Activated CD8-positive, alpha-beta T cell treated with anti-CD3 and anti-CD28 coated beads, Interleukin-2, amount 10 ng/mL, durations not matched to agents 7 days and 5 days (primary cell): ENCODE results near the gene TBCCD1. TPM values are rescaled to one million over a fixed set of nuclear protein-coding genes. Genes with fewer than 3 reads are reported as not detected.

Experiments used
- ATAC-seq: fragments of 150-1000 bp; cut with Tn5 transposase; one replicate; pipeline ENCODE4 v1.10.0; 2021; ENCODE audit warnings: moderate library complexity
- CTCF ChIA-PET: fragments of 350-600 bp; sonication (Branson Sonifier 250); formaldehyde crosslinking; loops from one replicate; lab custom pipeline; 2021; ENCODE audit warnings: antibody characterized with exemption; lab: Charles Lee
- POLR2A ChIA-PET: fragments of 350-600 bp; sonication (Branson Sonifier 250); formaldehyde crosslinking; loops from one replicate; lab custom pipeline; 2021; ENCODE audit warnings: antibody characterized with exemption; lab: Charles Lee
- DNase-seq: peaks from one replicate; pipeline ENCODE4 v3.0.0-alpha.2; 2020
- H3K27ac Mint-ChIP-seq: one replicate; pipeline ENCODE4 v1.8.0; 2021; ENCODE audit warnings: mild to moderate bottlenecking, mixed read lengths
- H3K27me3 Mint-ChIP-seq: one replicate; pipeline ENCODE4 v1.8.0; 2021; ENCODE audit warnings: low read depth, mixed read lengths
- H3K36me3 Mint-ChIP-seq: one replicate; pipeline ENCODE4 v1.8.0; 2021; ENCODE audit warnings: low read depth, mixed read lengths
- H3K4me1 Mint-ChIP-seq: one replicate; pipeline ENCODE4 v1.8.0; 2021; ENCODE audit warnings: low read depth, mixed read lengths
- H3K4me3 Mint-ChIP-seq: one replicate; pipeline ENCODE4 v1.8.0; 2021; ENCODE audit warnings: mild to moderate bottlenecking, mixed read lengths
- H3K9me3 Mint-ChIP-seq: one replicate; pipeline ENCODE4 v1.8.0; 2022; ENCODE audit warnings: mixed read lengths; ENCODE audit not compliant: insufficient read depth
- total RNA-seq, 2 experiments: library from RNA; stranded (reverse); gene quantifications; one replicate each; pipeline ENCODE4 v1.2.3, GENCODE V29; 2021

Gene TBCCD1
- total RNA-seq, 2 experiments from 2014 or later, result 19.4 to 20.1 TPM

DNA sequence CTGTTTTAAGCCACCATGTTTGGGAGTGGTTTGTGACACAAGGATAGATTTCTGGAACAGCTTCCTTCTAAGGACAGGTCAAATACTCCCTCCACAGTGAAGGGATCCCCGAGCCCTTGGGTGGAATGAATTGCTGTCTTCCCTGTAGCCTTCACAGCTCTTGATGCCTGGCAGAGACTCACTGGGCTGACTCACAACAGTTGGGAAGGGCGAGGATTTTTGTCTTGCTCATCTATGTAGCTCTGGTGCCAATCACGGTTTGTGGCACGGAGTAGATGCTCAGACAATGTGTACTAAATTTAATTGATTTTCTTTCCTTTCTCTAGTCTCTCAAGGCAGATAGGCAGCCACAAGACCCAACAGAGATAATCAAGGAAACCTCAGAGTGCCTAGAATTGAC lies 49.9 kb downstream of the TBCCD1 start:
- Mint-ChIP-seq H3K27ac (no peak overlapping the region), H3K36me3 (no peaks in the 10 kb centered on the region), H3K27me3 (peaks cover 14% of the 10 kb centered on the region), H3K9me3 (no peaks in the 10 kb centered on the region), H3K4me1 (peaks cover 54% of the 10 kb centered on the region), H3K4me3 (no peak overlapping the region)
- POLR2A ChIA-PET, result interaction anchor here (0.6 kb wide), 1 partner anchor 843 kb away, joined by 3 read pairs; no protein-coding TSS in a partner anchor
- ATAC-seq (no peak), DNase-seq (no peak)
- CTCF ChIA-PET, result interaction anchor here (0.7 to 5.3 kb wide), 6 partner anchors 11 to 100 kb away, joined by 3 to 44 read pairs (median 3); no protein-coding TSS in a partner anchor

DNA sequence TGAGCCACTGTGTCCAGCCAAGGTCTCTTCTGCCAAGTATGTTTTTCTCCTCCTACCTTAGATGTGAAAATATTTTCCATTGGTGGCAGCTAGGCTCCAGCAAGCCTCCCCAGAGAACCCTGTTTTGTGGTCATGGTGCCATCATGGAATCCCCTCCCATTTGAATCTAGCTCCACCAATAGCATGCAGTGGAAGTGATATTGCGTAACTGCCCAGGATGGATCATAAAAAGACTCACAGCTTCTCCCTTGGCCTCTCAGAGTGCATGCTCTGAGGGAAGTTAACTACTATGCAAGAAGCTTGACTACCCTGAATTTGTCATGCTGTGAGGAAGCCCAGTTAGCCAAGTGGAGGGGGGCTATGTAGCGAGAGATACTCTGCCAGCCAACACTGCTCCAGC lies 50.5 kb downstream of the TBCCD1 start:
- no peak overlapping the region for H3K4me3 Mint-ChIP-seq
- POLR2A ChIA-PET, result interaction anchor here (0.6 kb wide), 1 partner anchor 844 kb away, joined by 3 read pairs; no protein-coding TSS in a partner anchor

DNA sequence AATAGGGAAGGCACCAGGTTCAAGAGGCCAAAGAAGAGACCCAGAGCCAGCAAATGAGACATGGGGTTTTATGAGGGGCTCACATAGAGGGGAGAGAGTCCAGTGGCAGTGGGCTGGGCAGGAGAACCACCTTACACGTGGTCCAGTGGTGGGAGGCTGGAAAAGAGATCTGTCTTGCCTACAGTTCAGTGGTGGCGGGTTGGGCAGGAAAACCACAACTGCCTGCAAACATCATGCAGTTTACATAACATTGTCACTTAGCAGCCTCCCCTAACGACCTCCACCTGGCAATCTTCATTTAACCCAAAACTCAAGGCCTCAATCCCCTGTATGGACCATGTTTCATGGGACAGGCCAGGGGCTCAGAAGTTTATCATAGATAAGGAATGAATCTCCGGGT lies 52.0 kb downstream of the TBCCD1 start:
- H3K9me3 Mint-ChIP-seq, result no peaks in the 10 kb centered on the region
- H3K4me3 Mint-ChIP-seq, result no peak overlapping the region
- CTCF ChIA-PET, result no interaction called here
- DNase-seq (peak; percentile 63), ATAC-seq (peak; percentile 43)
- H3K27me3 Mint-ChIP-seq, result peaks cover 18% of the 10 kb centered on the region
- POLR2A ChIA-PET, result no interaction called here
- no peaks in the 10 kb centered on the region for H3K36me3 Mint-ChIP-seq
- peaks cover 38% of the 10 kb centered on the region for H3K4me1 Mint-ChIP-seq
- no peak overlapping the region for H3K27ac Mint-ChIP-seq

More for the DNA sequence above, 50.5 kb downstream of the TBCCD1 start:
- DNase-seq (no peak), ATAC-seq (no peak)
- peaks cover 18% of the 10 kb centered on the region for H3K27me3 Mint-ChIP-seq
- no peaks in the 10 kb centered on the region for H3K9me3 Mint-ChIP-seq
- H3K36me3 Mint-ChIP-seq, result no peaks in the 10 kb centered on the region
- no peak overlapping the region for H3K27ac Mint-ChIP-seq
- CTCF ChIA-PET, result interaction anchor here (0.7 to 5.3 kb wide), 4 partner anchors 19 to 101 kb away, joined by 3 to 44 read pairs (median 3); no protein-coding TSS in a partner anchor
- H3K4me1 Mint-ChIP-seq, result peaks cover 50% of the 10 kb centered on the region

DNA sequence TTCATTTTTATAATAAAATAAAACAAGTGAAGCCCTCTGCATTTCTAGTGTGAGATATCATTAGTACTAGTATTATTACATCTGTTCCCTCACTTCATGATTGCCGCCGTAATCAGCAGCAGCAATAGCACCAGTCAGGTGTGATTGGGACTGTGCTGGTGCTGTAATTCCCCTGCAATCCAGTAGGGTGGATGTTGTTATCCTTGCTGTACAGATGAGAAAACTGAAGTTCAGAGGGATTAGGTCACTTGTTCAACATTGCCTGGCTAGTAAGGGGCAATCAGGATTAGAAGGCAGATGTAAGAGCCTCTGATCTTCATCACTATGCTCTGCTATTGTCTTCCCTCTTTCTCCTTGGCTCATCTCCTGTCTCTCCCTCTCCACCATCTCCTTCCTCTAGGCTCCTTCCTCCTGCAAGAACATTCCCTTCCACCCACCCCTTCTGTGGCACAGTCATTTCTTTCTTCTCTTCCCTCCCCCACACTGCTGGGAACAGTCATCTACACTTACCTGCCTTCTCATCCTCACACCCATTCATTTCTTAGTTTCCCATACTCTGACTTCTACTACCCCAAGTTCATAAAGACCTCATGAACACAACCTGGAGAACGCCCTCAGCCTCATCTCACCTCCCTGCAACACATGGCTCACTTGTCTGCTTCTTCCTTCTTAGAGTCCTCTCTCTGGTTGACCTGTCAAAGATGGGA lies 52.7 kb downstream of the TBCCD1 start:
- no peaks in the 10 kb centered on the region for H3K36me3 Mint-ChIP-seq
- H3K27ac Mint-ChIP-seq, result no peak overlapping the region

DNA sequence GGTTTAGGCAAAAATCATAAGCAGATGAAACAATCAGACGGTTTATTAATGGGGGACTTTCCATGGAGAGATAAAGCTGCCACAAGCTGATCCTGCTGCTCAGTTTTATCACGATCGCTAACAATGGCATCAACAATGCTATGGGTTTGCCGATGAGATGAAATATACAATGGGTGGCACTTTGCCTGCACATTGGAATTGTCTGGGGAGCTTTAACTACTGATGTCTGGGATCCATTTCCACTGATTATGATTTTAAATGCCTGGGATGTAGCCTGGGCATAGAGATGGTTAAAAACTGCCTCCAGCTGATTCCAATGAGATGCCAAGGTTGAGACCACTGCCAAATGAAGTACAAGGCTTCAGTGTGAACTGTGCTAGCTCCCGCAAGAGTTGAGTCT lies 53.8 kb downstream of the TBCCD1 start:
- no peak for DNase-seq
- ATAC-seq, result no peak
- POLR2A ChIA-PET, result no interaction called here
- no peaks in the 10 kb centered on the region for H3K36me3 Mint-ChIP-seq
- H3K9me3 Mint-ChIP-seq, result no peaks in the 10 kb centered on the region
- CTCF ChIA-PET, result interaction anchor here (1.1 to 1.8 kb wide), 2 partner anchors 8 to 27 kb away, joined by 4 to 9 read pairs; no protein-coding TSS in a partner anchor
- peaks cover 25% of the 10 kb centered on the region for H3K4me1 Mint-ChIP-seq
- no peak overlapping the region for H3K4me3 Mint-ChIP-seq
- H3K27me3 Mint-ChIP-seq, result peaks cover 18% of the 10 kb centered on the region
- H3K27ac Mint-ChIP-seq, result no peak overlapping the region

More for the DNA sequence above, 52.7 kb downstream of the TBCCD1 start:
- CTCF ChIA-PET, result interaction anchor here (1.8 kb wide), 1 partner anchor 26 kb away, joined by 9 read pairs; no protein-coding TSS in a partner anchor
- Mint-ChIP-seq H3K4me1 (peaks cover 36% of the 10 kb centered on the region), H3K27me3 (peaks cover 18% of the 10 kb centered on the region), H3K9me3 (no peaks in the 10 kb centered on the region), H3K4me3 (no peak overlapping the region)
- POLR2A ChIA-PET, result no interaction called here
- DNase-seq, result no peak
- ATAC-seq, result peak; percentile 5

DNA sequence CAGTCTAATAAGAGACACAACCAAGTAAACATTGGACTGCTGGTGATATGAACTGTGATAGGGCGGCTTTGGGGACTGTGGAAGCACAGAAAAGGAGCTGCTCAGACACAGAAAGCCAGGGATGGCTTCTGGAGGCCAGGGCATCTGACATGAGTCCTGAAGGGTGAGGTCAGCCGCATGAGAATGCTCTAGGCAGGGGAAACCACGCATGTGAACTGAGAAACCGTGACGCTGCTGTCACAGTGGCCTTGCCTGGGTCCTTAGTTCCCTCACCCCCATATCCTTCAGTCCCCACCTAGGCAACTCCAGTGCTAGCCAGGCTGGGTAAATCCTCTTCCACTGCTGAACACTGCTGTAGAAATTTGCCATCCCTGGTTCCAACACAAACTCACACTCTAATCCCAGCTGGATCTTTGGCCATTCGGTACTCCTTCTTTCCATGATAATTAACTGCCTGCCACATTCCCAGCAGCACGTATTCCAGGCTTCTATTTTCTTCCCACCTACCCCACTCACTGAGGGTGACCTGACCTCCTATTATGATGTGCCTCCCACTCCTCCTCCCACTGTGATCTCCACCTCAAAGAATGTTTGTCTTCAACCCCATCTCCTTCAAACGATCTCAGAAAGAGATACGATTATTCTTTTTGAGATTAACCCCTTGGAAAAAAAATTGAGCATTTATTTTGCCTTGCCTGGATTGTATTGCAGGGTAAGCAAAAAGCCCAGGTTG lies 54.4 kb downstream of the TBCCD1 start:
- H3K27ac Mint-ChIP-seq, result no peak overlapping the region
- CTCF ChIA-PET, result interaction anchor here (1.1 to 1.8 kb wide), 2 partner anchors 8 to 27 kb away, joined by 4 to 9 read pairs; no protein-coding TSS in a partner anchor
- no peaks in the 10 kb centered on the region for H3K9me3 Mint-ChIP-seq
- DNase-seq, result no peak
- H3K36me3 Mint-ChIP-seq, result no peaks in the 10 kb centered on the region
- peaks cover 18% of the 10 kb centered on the region for H3K27me3 Mint-ChIP-seq
- peaks cover 20% of the 10 kb centered on the region for H3K4me1 Mint-ChIP-seq
- POLR2A ChIA-PET, result no interaction called here
- no peak for ATAC-seq
- no peak overlapping the region for H3K4me3 Mint-ChIP-seq

DNA sequence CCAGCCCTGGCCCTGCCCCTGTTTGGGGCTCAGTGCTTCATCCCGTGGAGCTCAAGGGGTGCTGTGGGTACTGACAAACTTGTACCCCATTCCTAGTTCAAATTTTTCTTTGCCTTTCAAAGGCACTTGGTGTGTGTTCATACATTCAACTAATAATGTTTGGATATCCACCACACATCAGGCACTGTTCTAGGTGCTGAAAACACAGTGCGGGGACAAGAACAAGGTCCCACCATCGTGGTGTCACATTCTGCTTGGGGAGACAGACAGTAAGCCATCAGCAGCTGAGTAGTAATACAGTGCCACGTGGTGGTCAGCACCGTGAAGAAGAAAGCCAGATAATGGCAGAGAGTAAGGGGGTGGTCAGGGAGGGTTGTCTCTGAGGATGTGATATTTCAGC lies 55.4 kb downstream of the TBCCD1 start:
- H3K27me3 Mint-ChIP-seq, result peaks cover 18% of the 10 kb centered on the region
- POLR2A ChIA-PET, result no interaction called here

DNA sequence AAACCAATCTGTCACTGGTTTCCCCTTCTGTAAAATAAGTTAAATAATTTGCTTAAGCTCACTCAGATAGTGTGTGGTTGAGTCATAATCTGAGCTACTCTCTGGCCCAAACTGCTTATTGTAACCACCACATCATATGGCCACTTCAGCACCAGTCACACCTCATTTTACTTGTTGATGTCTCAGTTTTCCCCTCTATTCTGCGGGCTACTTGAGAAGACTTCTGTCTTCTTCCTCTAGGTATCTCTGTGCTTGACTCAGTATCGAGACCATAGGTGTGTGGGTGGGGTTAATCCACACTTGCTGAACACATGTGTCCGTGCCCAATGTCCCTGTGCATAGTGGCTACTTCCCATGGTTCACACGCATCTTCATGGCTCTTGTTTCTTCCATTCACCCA lies 55.9 kb downstream of the TBCCD1 start:
- no peak for DNase-seq
- H3K4me3 Mint-ChIP-seq, result no peak overlapping the region
- CTCF ChIA-PET, result no interaction called here
- no peaks in the 10 kb centered on the region for H3K9me3 Mint-ChIP-seq
- peaks cover 18% of the 10 kb centered on the region for H3K4me1 Mint-ChIP-seq
- no peaks in the 10 kb centered on the region for H3K36me3 Mint-ChIP-seq
- H3K27me3 Mint-ChIP-seq, result peaks cover 18% of the 10 kb centered on the region
- ATAC-seq, result no peak
- POLR2A ChIA-PET, result no interaction called here
- no peak overlapping the region for H3K27ac Mint-ChIP-seq

More for the DNA sequence above, 55.4 kb downstream of the TBCCD1 start:
- ATAC-seq, result no peak
- Mint-ChIP-seq H3K36me3 (no peaks in the 10 kb centered on the region), H3K4me1 (peaks cover 18% of the 10 kb centered on the region), H3K9me3 (no peaks in the 10 kb centered on the region), H3K4me3 (no peak overlapping the region), H3K27ac (no peak overlapping the region)
- no peak for DNase-seq
- CTCF ChIA-PET, result no interaction called here

DNA sequence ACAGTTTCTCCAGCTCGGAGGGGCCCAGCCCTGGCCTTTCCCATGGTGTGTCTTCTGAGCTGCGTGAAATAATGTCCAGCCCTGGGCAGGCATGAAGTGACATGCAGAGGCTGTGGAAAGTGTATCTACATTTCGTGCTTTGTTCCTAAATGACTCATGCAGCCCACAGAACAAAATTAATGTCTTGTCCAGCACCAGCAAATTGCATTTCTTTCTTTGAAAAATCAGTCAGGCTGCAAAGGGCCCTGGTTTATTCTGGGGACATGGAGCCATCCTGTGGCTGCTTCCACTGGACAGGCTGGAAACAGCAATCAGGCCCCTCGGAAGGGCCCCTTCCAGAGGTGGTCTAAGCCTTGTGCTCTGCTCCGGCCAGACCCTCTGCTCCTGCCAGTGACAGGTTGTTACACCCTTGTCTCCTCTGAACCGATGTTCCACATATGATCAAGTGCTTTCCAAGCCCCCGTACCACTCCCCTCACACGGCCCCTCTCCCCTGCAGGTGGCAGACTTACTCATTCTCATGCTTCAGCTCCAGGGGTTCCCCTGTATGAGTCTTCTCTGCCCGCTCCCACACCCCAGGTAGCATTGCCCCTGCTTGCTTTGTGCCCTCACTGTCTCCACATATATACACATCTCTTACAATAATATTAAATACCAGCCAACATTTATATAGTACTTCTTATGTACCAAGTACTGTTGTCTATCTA lies 56.6 kb downstream of the TBCCD1 start:
- Mint-ChIP-seq H3K9me3 (no peaks in the 10 kb centered on the region), H3K27ac (no peak overlapping the region), H3K36me3 (no peaks in the 10 kb centered on the region), H3K27me3 (peaks cover 18% of the 10 kb centered on the region), H3K4me1 (peaks cover 11% of the 10 kb centered on the region), H3K4me3 (no peak overlapping the region)
- no peak for DNase-seq
- ChIA-PET CTCF (no interaction called here), POLR2A (no interaction called here)
- ATAC-seq, result no peak

DNA sequence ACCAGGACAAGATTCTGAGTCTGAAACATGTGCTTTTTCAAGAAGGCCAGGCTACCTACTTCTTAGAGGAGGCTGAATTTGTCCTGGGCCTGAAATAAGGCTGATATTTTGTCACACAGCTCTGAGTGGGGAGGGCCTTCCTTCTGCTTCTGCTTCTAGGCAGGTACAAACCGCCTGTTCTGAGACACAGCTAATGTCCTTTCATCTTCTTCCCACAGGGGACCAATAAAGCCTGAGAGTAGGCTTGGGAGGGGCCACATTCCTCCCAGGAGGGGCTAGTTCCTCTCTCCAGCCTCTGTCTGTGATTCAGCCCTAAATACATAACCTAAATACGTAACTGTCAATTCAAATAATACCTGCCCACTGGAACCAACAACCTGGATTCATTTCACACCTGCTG lies 57.7 kb downstream of the TBCCD1 start:
- Mint-ChIP-seq H3K4me3 (no peak overlapping the region), H3K36me3 (no peaks in the 10 kb centered on the region), H3K4me1 (peaks cover under 1% of the 10 kb centered on the region), H3K27ac (no peak overlapping the region), H3K27me3 (peaks cover 12% of the 10 kb centered on the region), H3K9me3 (no peaks in the 10 kb centered on the region)
- ATAC-seq, result no peak
- ChIA-PET POLR2A (no interaction called here), CTCF (no interaction called here)
- no peak for DNase-seq

DNA sequence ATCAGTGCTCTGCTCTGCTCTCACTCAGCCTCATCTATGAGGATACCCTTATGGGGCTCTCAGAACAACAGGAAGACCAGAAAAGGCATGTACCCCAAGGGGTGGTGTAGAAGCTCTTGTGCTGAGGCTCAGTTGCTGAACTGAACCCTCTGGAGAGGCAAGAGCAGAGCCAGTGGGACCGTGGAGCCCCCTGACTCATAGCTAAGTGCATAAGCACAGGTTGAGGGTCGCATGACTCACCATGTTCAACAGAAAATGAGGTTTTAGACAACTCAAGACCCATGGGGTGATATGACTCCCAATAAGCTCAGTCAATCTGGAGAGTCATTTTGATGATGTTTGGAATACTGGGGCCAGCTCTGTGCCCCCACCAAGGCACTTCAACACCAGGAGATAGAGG lies 60.3 kb downstream of the TBCCD1 start:
- CTCF ChIA-PET, result no interaction called here
- H3K27me3 Mint-ChIP-seq, result peaks cover 1% of the 10 kb centered on the region
- no peak for DNase-seq
- peaks cover 8% of the 10 kb centered on the region for H3K4me1 Mint-ChIP-seq
- ATAC-seq, result no peak
- H3K4me3 Mint-ChIP-seq, result no peak overlapping the region
- POLR2A ChIA-PET, result no interaction called here
- H3K36me3 Mint-ChIP-seq, result no peaks in the 10 kb centered on the region
- no peak overlapping the region for H3K27ac Mint-ChIP-seq
- H3K9me3 Mint-ChIP-seq, result no peaks in the 10 kb centered on the region
